ENCODE measurements around the gene KDM3A.

GRCh38 chr2:86468162-86469033, 27.2 kb downstream of the KDM3A start:
- TF ChIP-seq CTCF (IDR thresholded peaks at IDR 0.05) (no peak), ZFX (IDR thresholded peaks at IDR 0.05; ENCODE audit: borderline replicate concordance) (no peak)
